Keratinocyte (primary cell): ENCODE data around the gene ZNFX1.

Source experiments
- EZH2 ChIP-seq: IDR thresholded peaks from one replicate; pipeline ENCODE4 v1.6.1; 2012; ENCODE audit warnings: inconsistent platforms, mild to moderate bottlenecking, low read length, moderate library complexity
- TF ChIP-seq, protein P1 (sequence below), 3 experiments: IDR thresholded peaks in 1 of 3; conservative IDR thresholded peaks in 1 of 3; optimal IDR thresholded peaks in 1 of 3; 2 replicates in 2 of 3; 3 replicates in 1 of 3; pipeline versions ENCODE3 to v1.5.1; 2011; ENCODE audit warnings: low read length in 3 of 3, mild to moderate bottlenecking in 3 of 3, moderate library complexity in 2 of 3, control low read depth in 1 of 3, inconsistent platforms in 1 of 3; ENCODE audit not compliant: insufficient read depth in 2 of 3; ENCODE audit errors: extremely low read depth in 1 of 3

- TF ChIP-seq, protein P1, sequence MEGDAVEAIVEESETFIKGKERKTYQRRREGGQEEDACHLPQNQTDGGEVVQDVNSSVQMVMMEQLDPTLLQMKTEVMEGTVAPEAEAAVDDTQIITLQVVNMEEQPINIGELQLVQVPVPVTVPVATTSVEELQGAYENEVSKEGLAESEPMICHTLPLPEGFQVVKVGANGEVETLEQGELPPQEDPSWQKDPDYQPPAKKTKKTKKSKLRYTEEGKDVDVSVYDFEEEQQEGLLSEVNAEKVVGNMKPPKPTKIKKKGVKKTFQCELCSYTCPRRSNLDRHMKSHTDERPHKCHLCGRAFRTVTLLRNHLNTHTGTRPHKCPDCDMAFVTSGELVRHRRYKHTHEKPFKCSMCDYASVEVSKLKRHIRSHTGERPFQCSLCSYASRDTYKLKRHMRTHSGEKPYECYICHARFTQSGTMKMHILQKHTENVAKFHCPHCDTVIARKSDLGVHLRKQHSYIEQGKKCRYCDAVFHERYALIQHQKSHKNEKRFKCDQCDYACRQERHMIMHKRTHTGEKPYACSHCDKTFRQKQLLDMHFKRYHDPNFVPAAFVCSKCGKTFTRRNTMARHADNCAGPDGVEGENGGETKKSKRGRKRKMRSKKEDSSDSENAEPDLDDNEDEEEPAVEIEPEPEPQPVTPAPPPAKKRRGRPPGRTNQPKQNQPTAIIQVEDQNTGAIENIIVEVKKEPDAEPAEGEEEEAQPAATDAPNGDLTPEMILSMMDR (optimal IDR thresholded peaks at IDR 0.05 in 1 of 3, IDR thresholded peaks at IDR 0.05 in 1 of 3, conservative IDR thresholded peaks at IDR 0.05 in 1 of 3; ENCODE audit: extremely low read depth in 1 of 3, insufficient read depth in 2 of 3, low read length in 3 of 3), result no peak
- no peak for TF ChIP-seq EZH2
Observed at GRCh38 chr20:49259284-49259683, 18.6 kb downstream of the ZNFX1 start.
